Smooth muscle cell of the brain vasculature (primary cell): Measurements from ENCODE around the gene ZNF358.

ENCODE experiments used
- DNase-seq: peaks from one replicate; pipeline ENCODE4 v3.0.0-alpha.2; 2012; ENCODE audit warnings: low read depth, low spot score

The ZNF358 gene

GRCh38 chr19:7489609-7490044, 26.3 kb upstream of the ZNF358 start:
- no peak for DNase-seq

GRCh38 chr19:7492142-7492541, 23.8 kb upstream of the ZNF358 start:
- no peak for DNase-seq

- no peak for DNase-seq
Measured at GRCh38 chr19:7492558-7492957, 23.3 kb upstream of the ZNF358 start.

- no peak for DNase-seq
Measured at GRCh38 chr19:7494416-7495098, 21.3 kb upstream of the ZNF358 start.

- DNase-seq = no peak
Measured at GRCh38 chr19:7497292-7497691, 18.6 kb upstream of the ZNF358 start.

DNA sequence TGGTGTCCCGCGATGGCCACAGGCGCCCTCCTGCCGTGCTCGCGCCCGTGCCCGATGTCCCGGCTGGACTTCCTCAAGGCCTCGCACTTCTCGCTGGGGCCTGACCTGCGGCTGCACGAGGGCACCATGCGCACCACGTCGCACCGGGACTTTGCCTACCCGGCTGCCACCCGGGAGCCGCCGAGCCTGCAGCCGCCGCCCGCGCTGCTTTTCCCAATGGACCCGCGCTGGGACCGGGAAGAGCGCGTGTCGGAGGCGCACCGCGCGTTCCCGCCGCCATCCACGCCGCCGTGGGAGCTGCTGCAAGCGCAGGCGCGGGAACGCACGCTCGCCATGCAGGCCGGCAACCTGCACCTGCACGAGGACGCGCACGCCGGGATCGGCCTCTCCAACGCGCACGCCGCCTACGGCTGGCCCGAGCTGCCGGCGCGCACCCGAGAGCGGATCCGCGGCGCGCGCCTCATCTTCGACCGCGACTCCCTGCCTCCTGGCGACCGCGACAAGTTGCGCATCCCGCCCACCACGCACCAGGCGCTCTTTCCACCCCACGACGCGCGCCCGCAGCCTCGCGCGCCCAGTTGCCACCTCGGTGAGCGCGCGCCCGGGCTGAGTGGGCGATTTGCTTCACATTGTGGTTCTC, 15.0 kb upstream of the ZNF358 start:
- no peak for DNase-seq

DNA sequence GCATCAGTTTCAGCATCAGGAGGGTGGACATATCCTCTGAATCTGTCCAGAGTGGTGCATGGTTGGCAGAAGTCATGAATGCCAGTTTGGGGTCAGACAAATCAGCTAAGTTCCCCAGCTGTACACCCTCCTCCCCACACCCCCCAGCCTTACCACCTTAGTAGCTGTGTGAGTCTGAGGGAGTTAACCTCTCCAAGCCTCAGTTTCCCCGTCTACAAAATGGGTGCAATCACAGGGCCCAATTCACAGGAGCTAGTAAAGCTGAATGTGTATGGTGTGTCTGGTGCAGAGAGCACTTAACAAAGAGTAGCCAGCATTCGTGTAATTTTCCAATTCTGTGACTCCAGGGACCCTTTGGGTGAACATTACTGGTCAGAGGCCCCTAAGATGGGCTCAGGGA, 13.4 kb upstream of the ZNF358 start:
- no peak for DNase-seq

- DNase-seq = no peak
Measured at GRCh38 chr19:7504684-7505083, 11.2 kb upstream of the ZNF358 start.

GRCh38 chr19:7505288-7505681, 10.6 kb upstream of the ZNF358 start:
- no peak for DNase-seq

GRCh38 chr19:7505682-7506384, 10.1 kb upstream of the ZNF358 start:
- DNase-seq = no peak

- DNase-seq = no peak
Measured at GRCh38 chr19:7506385-7507328, 9.2 kb upstream of the ZNF358 start.

DNA sequence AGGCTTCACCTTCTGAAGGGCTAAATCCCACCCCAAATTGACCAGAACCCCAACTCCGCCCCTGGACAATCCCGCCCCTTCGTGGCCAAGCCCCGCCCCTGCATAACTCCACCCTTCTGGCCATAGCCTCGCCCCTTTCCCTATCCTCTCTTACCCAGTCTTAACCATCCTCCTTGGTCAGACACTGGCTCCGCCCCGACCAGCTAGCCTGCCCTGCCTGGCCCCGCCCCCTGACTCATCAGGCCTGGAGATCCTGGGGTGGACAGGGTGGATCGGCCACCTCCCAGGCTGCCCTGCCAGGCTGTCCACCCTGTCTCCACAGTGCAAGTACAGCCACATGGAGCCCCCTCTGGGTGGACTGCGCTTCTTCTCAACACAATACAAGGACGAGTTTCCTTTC, 8.0 kb upstream of the ZNF358 start:
- DNase-seq = no peak

GRCh38 chr19:7509625-7510024, 6.3 kb upstream of the ZNF358 start:
- no peak for DNase-seq

DNA sequence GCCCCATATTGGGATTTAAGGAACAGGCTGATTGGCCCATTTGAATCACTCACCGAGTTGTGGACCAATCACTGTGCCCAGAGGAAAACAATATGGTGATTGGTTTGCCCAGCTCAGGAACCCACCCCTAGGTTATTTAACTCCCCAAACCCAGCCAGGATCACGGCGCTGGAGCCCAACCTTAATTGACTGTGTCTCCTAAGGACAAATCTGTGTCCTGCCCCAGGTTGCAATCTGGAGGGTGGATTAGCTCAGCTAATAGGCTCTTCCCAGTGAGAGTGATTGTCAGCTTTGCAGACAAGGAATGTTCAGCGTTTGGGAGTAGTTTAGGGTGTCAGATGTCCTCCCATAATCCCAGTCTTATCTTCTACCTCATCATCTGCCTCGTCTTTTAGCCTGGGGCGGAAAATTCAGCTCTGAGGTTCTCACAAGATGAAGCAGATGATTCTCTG, 3.5 kb upstream of the ZNF358 start:
- DNase-seq = no peak

DNA sequence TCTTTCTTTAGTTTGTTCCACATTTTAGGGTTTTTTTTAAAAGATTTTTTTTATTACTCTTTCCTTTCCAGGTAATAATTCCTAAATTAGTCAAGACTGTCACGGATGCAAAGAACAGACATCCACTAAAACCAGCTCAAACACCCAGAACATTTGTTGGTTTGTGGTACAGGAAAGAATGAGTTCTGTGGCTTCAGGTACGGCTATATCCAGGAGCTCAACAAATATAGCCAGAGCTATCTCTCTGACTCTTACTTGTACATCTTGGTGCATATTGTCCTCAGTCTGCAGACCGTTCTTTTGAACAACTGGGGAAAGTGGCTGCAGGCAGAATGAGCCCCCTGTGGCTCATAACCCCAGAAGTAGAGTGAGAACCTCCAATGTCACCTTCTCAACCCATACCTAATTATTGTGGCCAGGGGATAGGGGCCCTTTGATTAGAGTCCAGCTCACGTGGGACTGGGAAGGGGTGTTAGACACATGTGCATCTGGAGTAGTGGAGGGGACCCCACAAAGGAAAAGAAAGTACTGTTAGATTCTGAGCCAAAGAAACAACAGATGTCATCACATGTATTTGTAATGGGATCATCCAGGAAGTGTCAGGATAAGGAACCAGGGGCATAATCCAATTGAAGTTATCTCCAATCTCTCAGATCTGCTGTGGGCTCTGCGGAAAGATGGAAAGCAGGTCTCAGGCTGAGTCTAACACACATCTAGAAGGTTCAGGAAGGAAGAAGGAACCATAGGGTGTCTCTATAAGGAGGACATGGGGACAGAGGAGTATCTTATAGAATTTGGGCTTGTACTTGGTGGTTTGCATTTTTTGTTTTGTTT, 1.9 kb upstream of the ZNF358 start:
- DNase-seq = no peak

- DNase-seq = no peak
Measured at GRCh38 chr19:7515110-7515644, 726 bp upstream of the ZNF358 start.

DNA sequence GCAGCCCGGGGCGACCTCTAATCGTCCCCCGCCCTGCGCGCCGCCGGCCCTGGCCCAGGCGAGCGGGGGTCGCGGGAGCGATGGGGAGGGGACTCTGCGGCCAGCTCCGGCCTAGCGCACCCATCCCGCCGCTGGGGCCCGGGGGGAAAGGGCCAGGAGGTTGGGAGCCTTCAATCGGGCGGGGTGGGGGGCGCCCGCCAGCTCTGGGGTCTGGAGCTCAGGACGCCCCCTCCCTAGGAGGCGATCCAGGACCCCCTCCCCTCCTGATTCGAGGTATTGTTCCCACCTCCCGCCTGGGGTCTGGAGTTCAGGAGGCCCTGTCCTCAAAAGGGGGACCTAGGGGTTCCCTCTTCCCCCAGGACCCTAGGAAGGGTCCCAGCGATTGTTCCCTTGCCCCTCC, 430 bp downstream of the ZNF358 start:
- no peak for DNase-seq

DNA sequence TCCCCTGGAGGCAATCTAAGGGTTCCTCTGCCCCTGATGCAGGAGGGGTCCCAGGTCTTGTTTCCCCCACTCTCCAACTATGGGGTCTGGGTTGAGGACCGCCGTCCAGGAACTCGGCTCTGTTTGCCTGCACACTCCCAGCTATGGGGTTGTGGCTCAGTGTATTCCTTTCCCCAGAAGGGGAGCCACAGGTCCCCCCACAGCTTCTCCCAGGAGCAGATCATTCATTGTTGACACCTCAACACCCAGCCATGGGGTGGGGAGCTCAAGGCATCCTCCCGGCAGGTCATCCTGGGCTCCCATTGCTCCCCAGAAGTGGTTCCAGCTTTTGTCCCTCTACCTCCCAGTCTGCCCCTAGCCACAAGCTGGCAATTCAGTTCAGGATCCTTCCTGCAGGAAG, 975 bp downstream of the ZNF358 start:
- no peak for DNase-seq

GRCh38 chr19:7519361-7520130, 3.6 kb downstream of the ZNF358 start:
- DNase-seq = no peak
